ENCODE results near the gene FGA. TPM values are rescaled to one million over a fixed set of nuclear protein-coding genes. Genes with fewer than 3 reads are reported as not detected.

The FGA gene
- total RNA-seq, 1 donor from 2014 or later, result 15,070 TPM

DNA sequence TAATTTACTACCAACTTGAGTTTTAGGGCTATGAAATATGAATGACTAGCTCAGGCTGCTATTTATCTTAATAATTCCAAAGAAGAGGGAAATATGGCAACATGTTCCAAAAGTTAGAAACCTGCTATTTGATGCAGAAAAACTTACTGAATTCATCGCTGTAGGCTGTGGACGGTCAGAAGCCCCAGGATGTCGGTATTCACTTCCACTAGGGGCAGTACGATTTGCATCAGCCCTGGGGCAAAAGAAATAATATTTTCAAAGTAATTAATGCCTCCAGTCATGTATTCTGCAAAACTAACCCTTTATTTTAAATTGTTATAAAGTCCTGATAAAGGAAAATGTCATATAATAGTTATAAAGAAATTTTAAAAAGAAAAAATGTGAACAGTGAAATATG is 44.9 kb downstream of the FGA start:
- no peak for ATAC-seq
- no peak for DNase-seq (ENCODE audit: low spot score)

DNA sequence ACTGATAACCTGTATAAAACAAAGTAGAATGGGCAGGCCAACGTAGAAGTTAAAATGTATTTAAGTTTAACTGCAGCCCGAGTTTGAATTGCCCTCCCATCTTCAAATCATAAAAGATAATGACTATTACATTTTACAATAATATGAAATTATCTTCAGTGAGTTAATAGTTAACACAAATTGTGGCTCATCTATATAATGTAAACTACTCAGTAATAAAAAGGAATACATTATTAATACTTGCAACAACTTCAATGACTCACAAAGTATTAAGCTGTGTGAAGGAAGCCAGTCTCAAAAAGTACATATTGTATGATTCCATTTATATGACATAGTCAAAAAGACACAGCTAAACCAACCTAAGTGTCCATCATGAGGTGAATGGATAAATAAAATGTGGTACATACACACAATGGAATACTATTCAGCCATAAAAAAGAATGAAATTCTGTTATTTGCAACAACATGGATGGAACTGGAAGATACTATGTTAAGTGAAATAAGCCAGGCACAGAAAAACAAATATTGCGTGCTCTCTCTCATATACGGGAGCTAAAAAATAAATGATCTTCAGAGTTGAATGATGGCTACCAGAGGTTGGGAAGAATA is 48.2 kb downstream of the FGA start:
- no peak for DNase-seq (ENCODE audit: low spot score)
- ATAC-seq, result no peak

Other genes starting within 250 kb of the FGA start
- 0.08 TPM for gene DCHS2, start 98.9 kb downstream of the FGA start, total RNA-seq
- gene PLRG1, start 40.3 kb downstream of the FGA start, total RNA-seq, result 28.3 TPM
- gene FGB, start 27.7 kb downstream of the FGA start, total RNA-seq, result 9,039 TPM
- gene FGG, start 21.9 kb upstream of the FGA start, total RNA-seq, result 7,950 TPM
- 1.6 TPM for gene LRAT, start 153.3 kb upstream of the FGA start, total RNA-seq
- gene RBM46, start 190.5 kb upstream of the FGA start, total RNA-seq, result 0.15 TPM

All from left lobe of liver (tissue), 2 donors.